ENCODE results near the gene ENTPD7. TPM values are rescaled to one million over a fixed set of nuclear protein-coding genes. Genes with fewer than 3 reads are reported as not detected.

The ENTPD7 gene
- total and polyA plus RNA-seq, 7 donors, result 1.2 to 6.6 (median 3.5) TPM

GRCh38 chr10:99647601-99648151 lies 11.6 kb upstream of the ENTPD7 start:
- intact Hi-C loops (cut with DNase I), result no loop called here
- Histone ChIP-seq H3K27me3 (no peaks in the 10 kb centered on the region), H3K4me1 (no peaks in the 10 kb centered on the region), H3K9me3 (no peaks in the 10 kb centered on the region), H3K4me3 (no peak overlapping the region), H3K27ac (no peak overlapping the region), H3K36me3 (no peaks in the 10 kb centered on the region)
- no peak for DNase-seq
- 71 to 86% methylated on average over 2 of the region's 2 CpGs for WGBS, 2 donors
- TF ChIP-seq EP300 (IDR thresholded peaks at IDR 0.05) (no peak), POLR2AphosphoS5 (IDR thresholded peaks at IDR 0.05) (no peak)
- TF ChIP-seq, protein P1, sequence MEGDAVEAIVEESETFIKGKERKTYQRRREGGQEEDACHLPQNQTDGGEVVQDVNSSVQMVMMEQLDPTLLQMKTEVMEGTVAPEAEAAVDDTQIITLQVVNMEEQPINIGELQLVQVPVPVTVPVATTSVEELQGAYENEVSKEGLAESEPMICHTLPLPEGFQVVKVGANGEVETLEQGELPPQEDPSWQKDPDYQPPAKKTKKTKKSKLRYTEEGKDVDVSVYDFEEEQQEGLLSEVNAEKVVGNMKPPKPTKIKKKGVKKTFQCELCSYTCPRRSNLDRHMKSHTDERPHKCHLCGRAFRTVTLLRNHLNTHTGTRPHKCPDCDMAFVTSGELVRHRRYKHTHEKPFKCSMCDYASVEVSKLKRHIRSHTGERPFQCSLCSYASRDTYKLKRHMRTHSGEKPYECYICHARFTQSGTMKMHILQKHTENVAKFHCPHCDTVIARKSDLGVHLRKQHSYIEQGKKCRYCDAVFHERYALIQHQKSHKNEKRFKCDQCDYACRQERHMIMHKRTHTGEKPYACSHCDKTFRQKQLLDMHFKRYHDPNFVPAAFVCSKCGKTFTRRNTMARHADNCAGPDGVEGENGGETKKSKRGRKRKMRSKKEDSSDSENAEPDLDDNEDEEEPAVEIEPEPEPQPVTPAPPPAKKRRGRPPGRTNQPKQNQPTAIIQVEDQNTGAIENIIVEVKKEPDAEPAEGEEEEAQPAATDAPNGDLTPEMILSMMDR (IDR thresholded peaks at IDR 0.05), result no peak

DNA sequence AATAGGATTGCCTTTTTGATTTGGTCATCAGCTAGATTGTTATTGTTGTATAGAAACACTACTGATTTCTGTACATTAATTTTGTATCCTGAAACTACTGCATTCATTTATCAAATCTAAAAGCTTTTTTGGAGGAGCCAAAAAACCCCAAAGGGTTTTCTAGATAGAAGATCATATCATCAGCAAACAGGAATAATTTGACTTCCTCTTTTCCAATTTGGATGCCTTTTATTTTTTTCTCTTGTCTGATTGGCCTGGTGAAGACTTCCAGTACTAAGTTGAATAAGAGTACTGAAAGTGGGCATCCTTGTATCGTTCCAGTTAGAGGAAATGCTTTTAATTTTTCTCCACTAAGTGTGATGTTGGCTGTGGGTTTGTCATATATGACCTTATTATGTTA lies 10.6 kb upstream of the ENTPD7 start:
- no peaks in the 10 kb centered on the region for H3K36me3 ChIP-seq
- no peaks in the 10 kb centered on the region for H3K9me3 ChIP-seq
- intact Hi-C loops (cut with DNase I), result no loop called here
- H3K4me1 ChIP-seq, result no peaks in the 10 kb centered on the region
- H3K27ac ChIP-seq, result no peak overlapping the region
- 0 to 50% methylated on average over 1 of the region's 1 CpG for WGBS, 2 donors
- H3K4me3 ChIP-seq, result no peak overlapping the region
- H3K27me3 ChIP-seq, result no peaks in the 10 kb centered on the region
- TF ChIP-seq POLR2AphosphoS5 (IDR thresholded peaks at IDR 0.05) (no peak), EP300 (IDR thresholded peaks at IDR 0.05) (no peak), POLR2A (IDR thresholded peaks at IDR 0.05) (no peak)
- TF ChIP-seq, protein P1 (IDR thresholded peaks at IDR 0.05), result no peak
- DNase-seq, result no peak

GRCh38 chr10:99652800-99653390 lies 6.4 kb upstream of the ENTPD7 start:
- Histone ChIP-seq H3K27ac (no peak overlapping the region), H3K4me3 (no peak overlapping the region), H3K9me3 (no peaks in the 10 kb centered on the region), H3K4me1 (no peaks in the 10 kb centered on the region), H3K27me3 (no peaks in the 10 kb centered on the region), H3K36me3 (no peaks in the 10 kb centered on the region)
- intact Hi-C loops (cut with DNase I), result no loop called here
- TF ChIP-seq POLR2A (IDR thresholded peaks at IDR 0.05), result no peak
- no peak for TF ChIP-seq EP300 (IDR thresholded peaks at IDR 0.05)
- TF ChIP-seq, protein P1 (IDR thresholded peaks at IDR 0.05), result no peak
- no peak for TF ChIP-seq POLR2AphosphoS5 (IDR thresholded peaks at IDR 0.05)
- 89 to 92% methylated on average over 4 of the region's 4 CpGs for WGBS, 2 donors
- DNase-seq, result no peak

GRCh38 chr10:99654390-99655175 lies 4.7 kb upstream of the ENTPD7 start:
- Histone ChIP-seq H3K4me1 (peaks cover 0 to 11% (median 7%) of the 10 kb centered on the region in 4 donors), H3K4me3 (no peak overlapping the region), H3K27ac (no peak overlapping the region), H3K9me3 (no peaks in the 10 kb centered on the region), H3K27me3 (no peaks in the 10 kb centered on the region), H3K36me3 (no peaks in the 10 kb centered on the region)
- intact Hi-C loops (cut with DNase I), result loop anchor here (5.0 kb wide), 1 partner anchor 53 kb away; no protein-coding TSS in a partner anchor
- 88 to 90% methylated on average over 9 of the region's 9 CpGs for WGBS, 2 donors
- DNase-seq, result no peak
- TF ChIP-seq POLR2AphosphoS5 (IDR thresholded peaks at IDR 0.05), result no peak
- TF ChIP-seq, protein P1 (IDR thresholded peaks at IDR 0.05), result no peak
- no peak for TF ChIP-seq EP300 (IDR thresholded peaks at IDR 0.05)
- no peak for TF ChIP-seq POLR2A (IDR thresholded peaks at IDR 0.05)

All from sigmoid colon (tissue), 7 donors.